CMK (cell line): ENCODE data around the gene EEF1AKMT3.
A peak's percentile ranks its signal among the peaks of the same experiment; 100 is the strongest.

Experiments used
- DNase-seq: peaks from one replicate; pipeline ENCODE4 v3.0.0-alpha.2; 2010; ENCODE audit warnings: low read depth

EEF1AKMT3 gene

DNA sequence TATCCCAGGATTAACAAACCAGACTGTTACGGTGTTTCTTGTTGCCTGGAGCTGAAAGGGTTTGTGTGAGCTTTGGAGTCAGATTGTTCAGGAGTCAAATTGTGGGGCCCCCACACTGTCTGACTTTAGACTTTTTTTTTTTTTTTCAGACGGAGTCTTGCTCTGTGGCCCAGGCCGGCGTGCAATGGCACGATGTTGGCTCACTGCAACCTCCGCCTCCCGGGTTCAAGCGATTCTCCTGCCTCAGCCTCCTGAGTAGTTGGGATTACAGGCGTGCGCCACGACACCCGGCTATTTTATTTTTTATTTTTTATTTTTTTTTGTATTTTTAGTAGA, 11.0 kb downstream of the EEF1AKMT3 start:
- DNase-seq = no peak

DNA sequence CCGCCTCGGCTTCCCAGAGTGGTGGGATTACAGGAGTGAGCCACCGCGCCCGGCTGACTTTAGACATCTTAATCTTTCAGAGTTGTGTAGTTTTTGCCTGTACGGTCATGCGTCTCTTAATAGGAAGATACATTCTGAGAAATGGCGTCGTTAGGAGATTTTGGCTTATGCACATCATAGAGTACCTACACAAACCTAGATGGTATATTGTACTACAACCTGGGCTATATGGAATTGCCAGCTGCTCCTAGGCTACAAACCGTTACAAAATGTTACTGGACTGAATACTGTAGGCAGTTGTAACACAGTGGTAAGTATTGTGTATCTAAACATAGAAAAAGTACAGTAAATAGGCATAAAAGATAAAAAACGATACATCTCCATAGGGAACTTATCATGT, 11.4 kb downstream of the EEF1AKMT3 start:
- no peak for DNase-seq

DNA sequence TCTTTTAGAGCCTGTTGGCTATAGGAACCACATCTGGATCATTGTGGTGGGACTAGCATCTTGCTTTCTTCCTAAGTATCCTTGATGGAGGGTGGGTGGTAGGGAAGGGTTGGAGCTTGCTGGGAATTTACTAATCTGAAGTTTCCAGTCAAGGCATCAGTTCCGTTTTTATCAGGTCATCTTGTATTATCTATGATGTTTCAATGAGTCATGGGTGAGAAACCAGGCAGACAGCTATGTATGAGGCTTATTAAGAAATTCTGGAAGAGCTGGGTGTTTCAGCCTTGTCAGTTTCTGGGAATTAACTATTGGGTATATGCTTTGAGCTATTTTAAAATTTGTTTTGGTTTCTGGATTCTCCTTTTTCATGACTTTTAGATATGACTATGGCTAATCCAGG, 21.5 kb downstream of the EEF1AKMT3 start:
- no peak for DNase-seq

DNA sequence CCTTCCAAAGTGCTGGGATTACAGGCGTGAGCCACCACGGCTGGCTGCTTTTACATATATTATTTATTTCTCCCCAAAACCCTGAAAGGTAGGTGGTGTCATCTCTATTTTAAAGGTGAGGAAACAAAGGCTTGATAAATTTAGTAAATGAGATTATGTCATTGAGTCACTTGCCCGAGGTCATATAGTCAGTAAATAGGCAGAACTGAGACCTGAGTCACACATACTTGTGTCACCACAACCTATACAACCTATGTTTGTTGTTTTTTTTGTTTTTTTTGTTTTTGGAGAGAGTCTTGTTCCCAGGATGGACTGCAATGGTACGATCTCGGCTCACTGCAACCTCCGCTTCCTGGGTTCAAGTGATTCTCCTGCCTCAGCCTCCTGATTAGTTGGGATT, 22.9 kb downstream of the EEF1AKMT3 start:
- no peak for DNase-seq

DNA sequence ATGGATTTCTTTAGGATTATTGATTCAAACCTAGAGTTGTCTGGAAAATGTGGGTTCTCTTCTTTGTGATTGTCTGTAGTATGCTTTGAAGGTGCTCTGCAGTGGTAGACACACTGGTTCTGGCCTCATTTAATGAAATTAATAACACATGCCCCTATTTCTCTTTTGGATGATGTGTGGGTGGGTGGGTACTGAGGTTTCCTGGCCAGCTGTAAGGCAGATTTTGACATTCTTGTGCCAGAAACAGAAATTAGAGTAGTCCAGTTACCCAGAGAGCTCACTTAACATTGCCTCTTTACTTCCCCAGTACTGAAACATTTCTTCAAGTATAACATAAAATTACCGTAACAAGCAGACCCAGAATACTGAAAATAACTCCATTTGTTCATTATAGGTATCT, 24.6 kb downstream of the EEF1AKMT3 start:
- DNase-seq = no peak

DNA sequence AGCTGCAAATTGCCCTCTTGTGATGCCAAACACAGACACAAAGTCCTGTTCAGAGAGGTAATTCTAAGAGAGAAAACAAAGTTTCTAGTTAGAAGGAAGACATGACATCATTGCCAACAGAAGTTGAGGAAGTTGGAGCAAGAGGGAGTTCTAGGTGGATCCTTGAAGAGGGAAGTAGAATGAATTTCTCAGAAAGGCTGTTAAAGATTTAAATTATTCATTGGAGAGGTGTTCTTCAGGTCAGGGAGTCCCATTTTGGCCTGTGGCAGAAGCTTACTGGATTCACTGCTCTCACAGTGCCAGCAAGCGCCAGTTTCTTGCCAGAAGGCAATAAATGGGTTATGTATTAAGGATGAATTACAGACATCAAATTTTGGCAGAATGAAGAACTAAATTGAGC, 25.5 kb downstream of the EEF1AKMT3 start:
- no peak for DNase-seq

DNA sequence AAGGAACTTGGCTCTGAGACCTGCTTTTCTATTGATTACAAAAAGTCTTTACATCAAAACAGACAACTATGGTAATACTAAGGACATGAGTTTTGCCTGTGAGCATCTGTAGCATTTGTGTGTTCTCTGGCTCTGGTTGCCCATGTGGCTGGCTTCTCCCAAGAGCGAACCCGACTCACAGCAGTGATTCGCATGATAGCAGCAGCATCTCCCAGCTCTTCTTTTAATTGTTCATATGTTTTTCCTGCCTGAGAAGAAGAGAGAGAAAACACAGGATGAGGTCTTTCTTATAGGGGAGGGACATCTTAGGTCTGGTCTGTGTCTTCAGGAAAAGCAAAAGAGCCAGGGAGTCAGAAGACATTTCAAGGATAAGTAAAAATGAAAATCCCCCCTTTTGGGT, 28.6 kb downstream of the EEF1AKMT3 start:
- no peak for DNase-seq

DNA sequence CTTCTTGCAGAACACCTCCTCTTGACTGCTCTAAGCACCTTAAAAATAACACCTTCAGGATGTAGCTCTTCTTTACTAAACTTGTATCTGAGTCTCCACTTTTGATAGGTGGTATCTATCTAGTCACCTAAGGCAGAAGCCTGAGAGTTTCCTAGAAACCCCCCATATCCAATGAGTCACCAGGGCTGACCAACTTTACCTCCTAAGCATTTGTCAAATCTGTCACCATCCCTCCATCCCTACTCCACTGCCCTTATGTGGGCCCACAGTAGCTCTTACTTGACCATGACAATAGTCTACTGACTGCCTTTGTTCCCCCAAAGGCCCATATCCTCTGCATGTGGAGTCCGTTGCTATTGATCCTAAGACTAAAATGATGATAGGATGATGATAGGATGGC, 30.2 kb downstream of the EEF1AKMT3 start:
- no peak for DNase-seq

DNA sequence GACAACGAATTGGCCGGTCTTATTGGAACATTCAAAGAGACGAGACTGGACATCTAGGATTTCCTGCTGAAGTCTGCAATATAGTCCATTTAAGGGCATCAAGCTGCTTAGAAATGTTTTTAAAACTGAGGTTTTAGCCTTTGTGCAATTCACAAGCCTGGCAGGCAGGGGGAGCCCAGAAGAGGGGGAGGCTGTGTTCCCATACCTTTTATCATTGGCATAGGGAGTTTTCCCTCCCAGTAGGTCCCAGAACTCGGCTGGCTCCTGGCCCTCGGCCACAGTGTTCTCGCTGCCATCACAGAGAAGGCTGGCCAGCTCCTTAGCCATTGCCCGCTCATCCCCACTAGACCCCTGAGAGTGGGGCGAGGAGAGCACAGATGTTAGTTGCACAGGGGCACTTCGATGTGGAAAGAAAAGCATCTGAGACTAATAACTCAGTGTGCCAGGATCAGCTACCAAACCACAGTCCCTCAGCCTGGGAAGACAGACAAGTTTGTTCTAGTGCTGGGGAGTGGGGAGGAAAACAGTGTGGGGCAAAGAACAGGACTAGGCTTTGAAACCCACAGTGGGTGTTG, 31.0 kb downstream of the EEF1AKMT3 start:
- no peak for DNase-seq

DNA sequence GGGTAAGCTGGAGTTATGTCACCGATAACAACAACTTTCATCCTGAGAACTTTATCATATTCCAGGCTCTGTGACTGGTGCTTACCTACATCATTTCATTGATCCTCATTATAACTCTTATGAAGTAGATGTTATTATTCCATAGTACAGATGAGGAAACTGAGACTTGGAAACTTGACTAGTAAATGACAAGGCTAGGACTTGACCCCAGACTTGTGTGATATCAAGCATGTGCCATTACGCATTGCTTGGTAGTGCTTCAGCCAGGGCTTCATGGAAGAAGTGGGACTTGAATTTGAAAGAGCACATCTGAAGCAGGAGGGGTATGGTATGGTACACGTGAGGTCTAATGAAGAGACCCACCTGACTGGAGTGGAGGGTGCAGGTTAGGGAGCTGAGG, 34.3 kb downstream of the EEF1AKMT3 start:
- DNase-seq = no peak

DNA sequence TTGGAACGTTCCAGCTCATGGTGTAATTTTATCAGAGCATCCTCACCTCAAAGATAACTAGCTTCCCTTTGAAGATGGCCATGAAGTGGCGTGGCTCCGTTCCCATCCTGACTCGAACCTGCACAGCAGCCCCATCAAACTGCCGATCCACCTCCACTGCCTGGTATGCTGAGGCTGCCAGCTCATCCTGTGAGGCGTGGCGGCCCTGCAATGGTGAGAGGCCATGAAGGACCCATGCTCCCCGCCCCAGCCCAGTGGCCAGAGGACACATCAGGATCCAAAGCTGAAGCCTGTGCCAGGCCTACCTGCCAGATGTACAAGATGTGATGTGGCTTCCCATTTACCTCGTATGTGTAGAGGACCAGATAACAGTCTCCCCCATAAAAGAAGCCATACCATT, 34.9 kb downstream of the EEF1AKMT3 start:
- DNase-seq = no peak

DNA sequence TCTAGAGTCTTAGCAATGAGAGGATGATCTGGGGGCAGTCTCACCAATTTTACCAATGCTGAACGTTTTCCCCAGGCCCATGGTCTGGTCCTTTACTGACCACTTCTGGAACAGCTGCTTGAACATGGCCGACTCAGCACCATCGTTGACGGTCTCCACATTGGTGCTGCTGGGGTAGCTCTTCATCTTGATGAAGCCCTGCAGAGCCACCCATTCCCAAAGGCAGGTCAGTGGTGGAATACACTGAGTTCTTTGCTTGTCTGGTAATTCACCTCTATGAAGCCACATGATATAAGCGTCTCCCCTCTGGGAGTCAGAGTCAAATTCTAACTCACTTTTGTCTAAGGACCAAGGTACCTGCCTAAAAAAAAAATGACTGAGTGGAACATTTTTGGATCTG, 35.9 kb downstream of the EEF1AKMT3 start:
- no peak for DNase-seq

DNA sequence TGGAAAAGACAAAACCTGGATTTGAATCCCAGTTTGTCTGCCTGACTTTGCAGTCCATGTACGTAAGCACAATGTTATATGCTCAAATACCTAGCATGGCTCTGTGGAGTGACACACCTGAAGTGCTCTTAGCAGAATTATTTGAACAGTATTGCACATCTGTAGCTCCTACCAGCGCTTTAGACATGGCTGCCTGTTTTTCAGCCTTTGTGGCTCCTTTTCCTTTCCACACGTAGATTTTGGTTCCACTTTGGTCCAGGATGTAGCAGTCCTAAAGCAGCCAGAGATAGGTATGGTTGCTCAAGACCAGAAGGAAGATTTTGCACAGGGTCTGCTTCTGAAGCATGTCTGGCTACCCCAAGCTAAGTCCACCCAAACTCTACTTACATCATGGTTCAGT, 37.0 kb downstream of the EEF1AKMT3 start:
- DNase-seq = no peak

DNA sequence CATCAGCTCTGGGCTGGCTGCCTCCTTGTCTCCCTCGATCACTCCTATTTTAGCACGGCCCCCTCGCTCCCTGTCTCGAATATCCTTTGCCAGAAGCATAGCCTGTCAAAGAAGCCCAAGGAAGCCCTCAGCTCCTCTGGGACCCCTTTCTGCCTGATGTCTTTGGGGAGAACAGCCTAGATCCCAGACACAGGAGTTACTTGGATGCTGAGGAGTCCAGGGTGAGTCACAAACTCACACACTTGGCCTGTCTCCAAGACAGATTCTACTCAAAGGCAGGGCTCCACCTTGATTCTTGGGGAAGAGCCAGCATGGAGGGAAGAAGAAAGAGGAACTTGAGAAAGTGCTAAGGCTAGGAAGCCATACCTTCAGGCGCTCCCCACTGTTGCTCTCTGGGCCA, 38.0 kb downstream of the EEF1AKMT3 start:
- DNase-seq = no peak

DNA sequence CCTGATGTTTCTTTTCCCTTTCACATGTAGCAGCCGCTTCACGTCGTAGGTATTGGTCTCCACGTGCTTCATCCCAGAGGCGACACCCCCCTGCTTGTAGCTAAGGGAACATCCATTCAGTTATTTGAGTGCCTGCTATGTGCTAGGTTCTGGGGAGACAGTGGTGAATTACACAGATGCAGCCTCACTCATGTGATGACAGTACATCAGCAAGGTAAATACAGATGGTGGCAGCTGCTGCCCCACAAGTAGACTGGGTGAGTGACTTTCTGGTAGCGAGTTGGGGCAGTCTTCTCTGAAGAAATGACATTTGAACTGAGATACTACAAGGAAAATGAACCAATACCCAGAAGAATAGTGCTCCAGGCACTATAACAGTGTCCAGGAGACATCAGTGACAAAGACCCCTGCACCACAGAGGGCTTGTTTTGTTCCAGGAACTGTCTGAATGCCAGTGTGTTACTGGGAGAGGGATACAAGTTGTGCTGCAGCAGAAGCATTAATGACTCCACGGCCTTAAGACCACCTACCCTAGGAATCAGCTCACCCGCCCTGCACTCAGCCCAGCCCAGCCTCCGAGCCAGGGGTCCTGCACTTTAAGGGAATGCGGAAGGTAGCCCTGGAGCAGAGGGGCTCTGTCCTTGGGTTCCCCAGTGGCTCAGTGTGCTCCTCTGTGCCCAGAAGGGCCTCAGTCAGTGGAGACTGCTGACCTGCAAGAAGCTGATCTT, 38.8 kb downstream of the EEF1AKMT3 start:
- no peak for DNase-seq

DNA sequence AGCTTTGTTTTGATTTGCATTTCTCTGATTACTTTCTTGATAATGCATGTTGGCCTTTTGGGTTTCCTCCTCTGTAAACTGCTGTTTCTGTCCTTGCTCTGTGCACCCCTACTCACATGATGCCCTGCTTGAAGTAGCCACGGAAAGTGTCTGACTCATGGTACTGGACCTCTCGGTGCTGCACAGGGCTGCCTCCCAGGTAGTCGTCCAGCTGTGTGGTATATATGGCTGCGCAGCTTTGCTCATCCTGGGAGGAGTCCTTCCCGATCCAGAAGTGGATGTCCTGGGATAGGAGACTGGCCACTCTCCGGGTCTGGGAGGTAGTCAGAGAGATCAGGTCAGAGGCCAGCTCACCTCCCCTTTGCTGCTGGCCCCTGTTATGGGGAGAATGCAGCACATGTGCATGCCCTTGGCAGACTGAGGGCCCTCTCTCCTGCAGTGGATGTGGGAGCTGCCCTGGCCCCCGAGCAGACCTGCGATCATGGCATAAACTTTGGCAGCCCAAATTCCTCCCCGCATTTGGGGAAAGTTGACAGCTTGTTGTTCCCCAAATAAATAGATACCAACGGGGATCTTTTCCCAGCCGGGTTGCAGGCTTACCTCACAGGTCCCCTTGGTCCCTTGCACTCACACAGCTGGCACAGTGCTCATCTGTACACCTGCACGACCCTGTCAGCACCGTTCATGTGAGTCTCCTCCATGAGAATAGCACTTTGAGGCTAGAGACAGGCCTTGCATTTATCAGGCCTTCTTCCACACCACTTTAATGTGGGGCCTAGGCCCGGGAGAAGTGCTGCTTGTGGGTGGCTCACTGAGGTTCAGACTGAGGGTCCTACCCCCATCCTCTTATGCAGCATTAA, 40.9 kb downstream of the EEF1AKMT3 start:
- no peak for DNase-seq

DNA sequence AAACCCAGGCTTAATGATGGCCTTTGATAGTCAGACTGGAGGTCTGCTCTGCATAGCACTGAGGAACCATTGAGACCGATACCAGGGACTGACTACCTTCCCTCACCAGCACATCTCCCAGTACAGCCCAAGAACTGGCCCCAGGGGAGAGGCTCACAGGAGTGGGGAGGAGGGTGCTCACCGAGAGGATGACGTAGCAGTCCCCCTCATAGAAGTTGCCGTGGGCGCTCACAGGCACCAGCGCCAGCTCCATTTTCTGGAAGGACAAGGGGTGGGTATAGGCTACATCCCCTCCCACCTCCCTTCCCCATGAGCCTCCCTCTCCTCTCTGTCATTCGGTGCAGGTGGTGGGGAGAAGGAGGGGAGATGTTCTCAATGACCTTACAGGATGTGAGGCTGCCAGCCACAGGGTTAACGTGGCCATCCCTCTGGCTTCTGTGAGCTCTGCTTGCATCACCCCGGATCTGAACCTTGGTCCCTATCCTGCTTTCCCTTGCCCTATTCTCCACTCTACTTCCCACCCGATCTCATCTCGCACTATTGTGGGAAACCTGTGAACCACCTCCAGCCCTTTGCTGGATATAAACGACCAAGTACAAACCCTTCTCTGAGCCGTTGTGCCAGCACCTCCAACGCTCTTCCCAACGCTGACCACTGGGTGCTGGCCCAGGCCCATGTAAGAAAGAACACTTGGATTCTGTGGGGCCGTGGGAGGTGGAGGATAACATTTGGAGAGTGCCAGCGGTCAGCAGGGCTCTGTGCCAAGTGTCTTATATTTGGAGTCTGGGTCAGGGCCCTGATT, 41.8 kb downstream of the EEF1AKMT3 start:
- DNase-seq = no peak

DNA sequence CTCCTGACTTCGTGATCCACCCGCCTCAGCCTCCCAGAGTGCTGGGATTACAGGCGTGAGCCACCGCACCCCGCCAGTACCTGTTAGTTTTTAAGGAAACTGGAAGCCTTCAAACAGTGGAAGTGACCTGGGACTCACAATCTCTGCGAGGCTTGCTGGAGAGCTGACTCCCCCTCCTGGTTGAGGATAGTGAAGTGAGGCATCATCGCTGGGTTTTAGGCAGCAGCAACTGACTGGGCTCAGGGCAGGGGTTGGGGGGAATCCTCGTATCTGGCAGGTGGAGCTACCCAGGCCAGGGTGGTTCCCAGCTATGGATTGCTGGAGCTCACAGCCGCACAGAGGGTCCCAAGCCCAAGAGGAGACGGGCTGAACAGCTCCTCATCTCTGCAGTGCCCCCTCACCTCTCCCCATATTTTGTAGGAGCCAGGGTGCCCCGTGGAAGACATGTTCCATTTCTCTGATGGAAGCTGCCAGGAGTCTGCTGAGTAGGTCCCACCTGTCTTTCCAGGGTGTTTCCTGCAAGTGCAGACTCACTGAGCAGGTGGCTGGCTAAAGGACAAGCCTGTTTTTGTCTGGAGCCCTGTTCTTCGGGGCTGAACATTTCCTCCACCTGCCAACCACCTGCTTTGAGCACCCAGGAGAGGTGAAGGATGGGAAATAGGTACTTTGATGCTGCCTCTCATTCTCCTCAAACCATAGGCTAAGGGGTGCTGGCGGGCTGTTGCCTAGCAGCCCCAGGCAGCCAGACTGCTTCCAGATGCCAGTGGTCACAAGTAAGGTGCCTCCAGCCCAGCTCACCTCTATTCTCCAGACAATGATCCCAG, 43.0 kb downstream of the EEF1AKMT3 start:
- DNase-seq = no peak

DNA sequence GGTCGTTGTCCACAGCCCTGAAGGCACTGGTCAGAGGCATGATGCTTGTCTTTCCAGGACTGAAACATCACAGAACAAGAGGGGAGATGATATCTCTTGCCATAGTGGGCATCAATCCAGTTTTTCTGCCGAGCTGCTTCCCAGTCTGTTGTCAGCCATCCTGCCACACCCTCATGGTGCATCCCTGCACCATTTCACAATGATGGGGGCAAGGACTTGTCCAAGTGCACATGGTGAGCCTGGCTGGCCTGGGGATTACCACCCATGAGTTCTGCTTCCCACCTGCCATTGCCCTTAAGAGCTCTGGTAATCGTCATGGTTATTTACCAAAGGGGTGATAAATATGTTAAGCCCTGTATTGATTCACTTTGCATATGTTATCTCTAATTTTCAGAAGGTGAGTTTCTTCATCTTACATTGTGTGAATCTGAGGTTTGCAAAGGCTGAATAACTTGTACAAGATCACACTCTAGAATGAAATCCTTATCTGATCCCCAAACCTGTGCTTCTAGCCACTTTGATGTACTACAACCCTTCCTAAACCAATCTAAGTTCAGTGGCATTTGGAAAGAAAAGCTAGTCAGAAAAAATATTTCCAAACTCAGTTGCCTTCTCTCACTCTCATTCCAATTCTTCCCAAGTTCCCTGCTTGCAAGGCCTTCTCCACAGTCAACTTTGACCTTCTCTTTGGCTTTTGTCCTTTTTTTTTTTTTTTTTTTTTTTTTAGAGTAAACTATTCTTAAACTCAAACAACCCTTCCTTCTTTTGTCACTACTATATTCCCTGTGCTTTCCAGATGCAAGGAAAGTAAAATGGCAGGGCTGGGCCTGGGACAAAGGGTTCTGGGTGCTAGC, 43.8 kb downstream of the EEF1AKMT3 start:
- DNase-seq = no peak

DNA sequence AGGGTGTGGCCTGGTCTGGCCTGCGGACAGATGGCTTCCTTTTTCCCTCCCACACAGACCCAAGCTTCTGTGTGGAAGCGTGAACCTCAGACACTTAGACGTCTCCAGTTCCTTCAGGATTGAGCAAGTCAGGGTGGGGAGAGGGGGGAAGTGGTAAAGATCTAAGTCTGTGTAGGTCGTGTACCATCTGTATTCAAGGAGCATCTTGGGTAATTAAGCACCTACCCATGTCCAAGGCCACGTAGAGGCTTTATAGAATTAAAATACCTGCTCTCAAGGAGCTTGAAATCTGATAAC, 44.4 kb downstream of the EEF1AKMT3 start:
- DNase-seq = peak; percentile 67
